HG02623 (cell line): ENCODE results near the gene LRRC61.

Experiments
- ATAC-seq: cut with Tn5 transposase; IDR thresholded peaks from one replicate; pipeline ENCODE4 v1.9.1; 2021; ENCODE audit warnings: moderate library complexity; ENCODE audit not compliant: unreplicated experiment

LRRC61 gene

GRCh38 chr7:150368884-150369747 is 46.0 kb downstream of the LRRC61 start:
- peak; percentile 24 for ATAC-seq

GRCh38 chr7:150369748-150370501 is 46.8 kb downstream of the LRRC61 start:
- ATAC-seq = no peak

GRCh38 chr7:150370612-150371071 is 47.5 kb downstream of the LRRC61 start:
- no peak for ATAC-seq

- no peak for ATAC-seq
Measured at GRCh38 chr7:150371131-150371995, 48.2 kb downstream of the LRRC61 start.

- ATAC-seq = no peak
Measured at GRCh38 chr7:150371996-150372270, 48.8 kb downstream of the LRRC61 start.

- ATAC-seq = no peak
Measured at GRCh38 chr7:150372271-150373048, 49.3 kb downstream of the LRRC61 start.

- ATAC-seq = no peak
Measured at GRCh38 chr7:150373049-150373801, 50.1 kb downstream of the LRRC61 start.

DNA sequence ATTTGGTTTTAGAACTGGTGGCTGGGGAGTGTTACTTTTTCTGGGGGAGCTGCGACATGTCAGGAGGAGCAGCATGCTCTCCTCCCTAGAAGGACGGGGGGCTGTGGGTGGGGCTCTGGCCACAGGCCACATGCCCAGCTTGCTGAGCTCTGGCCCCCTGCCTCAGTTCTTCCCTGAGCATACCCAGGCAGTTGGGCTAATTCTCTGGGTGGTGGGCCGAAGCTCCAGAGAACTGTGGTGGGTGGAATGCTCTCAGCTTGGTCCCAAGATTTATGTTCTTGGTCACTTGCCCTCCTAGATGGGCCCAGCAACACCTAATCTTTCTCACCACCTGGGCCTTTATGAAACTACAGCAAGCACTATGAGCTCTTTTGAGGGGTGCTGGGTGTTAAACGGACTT is 50.9 kb downstream of the LRRC61 start:
- ATAC-seq = no peak

- no peak for ATAC-seq
Measured at GRCh38 chr7:150374472-150374871, 51.3 kb downstream of the LRRC61 start.

DNA sequence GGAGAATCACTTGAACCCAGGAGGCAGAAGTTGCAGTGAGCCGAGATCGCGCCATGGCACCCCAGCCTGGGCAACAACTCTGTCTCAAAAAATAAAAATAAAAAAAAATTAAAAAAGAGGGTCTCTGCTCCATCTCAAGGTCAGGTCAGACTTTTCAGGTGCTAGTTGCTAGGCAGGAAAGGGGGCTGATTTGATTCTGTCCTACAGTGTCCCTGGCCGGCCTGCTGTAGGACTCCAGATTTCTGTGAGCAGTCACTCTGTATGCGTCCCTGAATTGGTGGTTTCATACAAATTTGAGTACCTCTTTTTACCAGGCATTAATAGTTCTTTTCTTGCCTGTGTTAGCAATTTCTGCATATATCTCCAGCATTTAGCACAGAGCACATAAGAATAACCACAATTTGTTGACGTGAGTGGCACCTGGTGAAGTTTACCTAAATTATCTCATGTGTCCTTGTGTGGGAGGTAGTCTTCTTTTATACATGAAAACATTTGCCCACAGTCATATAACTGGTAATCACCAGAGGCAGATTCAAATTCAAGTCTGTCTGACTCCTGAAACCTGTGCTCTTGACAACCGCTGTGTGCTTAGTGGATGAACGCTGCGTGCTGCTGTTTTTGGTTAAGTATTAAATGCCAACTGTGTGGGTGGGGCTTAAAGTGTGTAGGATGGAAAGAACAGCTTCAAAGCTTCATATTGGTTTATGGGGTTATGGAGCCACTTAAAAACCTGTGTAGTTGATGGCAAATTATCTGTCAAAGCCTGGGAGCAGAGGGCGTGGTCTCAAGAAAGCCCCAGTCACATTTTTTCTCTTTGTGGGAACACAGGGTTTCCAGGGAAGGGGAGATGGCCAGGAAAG is 52.7 kb downstream of the LRRC61 start:
- peak; percentile 18 for ATAC-seq

DNA sequence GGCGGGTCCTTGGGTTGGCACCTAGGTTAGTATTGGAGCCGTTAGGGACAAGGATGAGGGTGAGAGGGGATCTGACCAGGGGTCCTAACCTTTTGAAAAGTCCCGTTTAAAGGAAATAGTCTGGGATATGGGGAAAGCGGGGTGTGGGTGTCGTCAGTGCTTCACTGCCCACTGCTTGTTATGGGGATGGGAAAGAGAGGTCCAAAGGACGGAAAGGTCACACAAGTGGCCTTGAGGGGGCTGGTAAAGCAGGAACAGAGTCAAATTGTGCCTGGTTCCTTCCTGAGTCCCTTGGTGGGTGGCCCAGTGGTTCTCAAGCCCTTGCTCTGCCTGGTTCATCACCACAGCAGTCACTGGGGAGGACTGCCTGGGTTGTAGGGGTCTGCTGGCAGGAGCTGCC is 53.4 kb downstream of the LRRC61 start:
- ATAC-seq = no peak

GRCh38 chr7:150377196-150377595 is 54.0 kb downstream of the LRRC61 start:
- no peak for ATAC-seq

- no peak for ATAC-seq
Measured at GRCh38 chr7:150377635-150378034, 54.5 kb downstream of the LRRC61 start.

DNA sequence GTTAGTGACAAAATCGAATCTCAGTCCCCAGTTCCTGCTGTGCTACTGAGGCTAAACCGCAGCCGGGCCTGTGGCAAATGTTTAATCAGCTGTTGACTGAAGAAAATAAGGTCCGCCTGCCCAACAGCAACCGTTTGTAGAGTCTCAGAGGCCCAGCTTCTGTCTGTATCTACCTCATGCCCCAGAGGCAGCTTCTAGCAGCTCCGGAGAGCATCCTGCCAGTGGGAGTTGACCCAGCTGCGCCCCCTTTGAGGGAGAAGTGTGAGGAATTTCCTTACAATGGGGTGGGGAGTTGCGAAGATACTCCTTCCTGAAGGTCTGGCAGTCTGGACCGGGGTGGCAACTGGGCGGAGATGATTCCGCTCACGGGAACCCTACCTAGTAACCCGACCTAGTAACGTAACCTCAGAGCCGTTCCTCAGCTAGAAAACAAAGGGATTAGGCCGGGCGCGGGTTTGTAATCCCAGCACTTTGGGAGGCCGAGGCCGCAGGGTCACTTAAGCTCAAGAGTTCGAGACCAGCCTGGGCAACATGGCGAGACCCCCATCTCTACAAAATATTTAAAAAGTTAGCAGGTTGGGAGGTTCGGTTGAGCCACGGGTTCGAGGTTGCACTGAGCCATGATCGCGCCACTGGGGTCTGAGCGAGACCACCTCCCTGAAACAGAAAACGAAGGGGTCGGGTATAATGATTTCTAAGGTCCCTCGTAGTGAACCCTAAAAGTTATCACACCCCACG is 55.1 kb downstream of the LRRC61 start:
- ATAC-seq = no peak

GRCh38 chr7:150378853-150379440 is 55.8 kb downstream of the LRRC61 start, which contains the start of gene ZNF775:
Gene ZNF775 (plus strand): TSS chr7:150379330. CDS start chr7:150388471, 9,141 bp downstream.
- peak; percentile 75 for ATAC-seq

DNA sequence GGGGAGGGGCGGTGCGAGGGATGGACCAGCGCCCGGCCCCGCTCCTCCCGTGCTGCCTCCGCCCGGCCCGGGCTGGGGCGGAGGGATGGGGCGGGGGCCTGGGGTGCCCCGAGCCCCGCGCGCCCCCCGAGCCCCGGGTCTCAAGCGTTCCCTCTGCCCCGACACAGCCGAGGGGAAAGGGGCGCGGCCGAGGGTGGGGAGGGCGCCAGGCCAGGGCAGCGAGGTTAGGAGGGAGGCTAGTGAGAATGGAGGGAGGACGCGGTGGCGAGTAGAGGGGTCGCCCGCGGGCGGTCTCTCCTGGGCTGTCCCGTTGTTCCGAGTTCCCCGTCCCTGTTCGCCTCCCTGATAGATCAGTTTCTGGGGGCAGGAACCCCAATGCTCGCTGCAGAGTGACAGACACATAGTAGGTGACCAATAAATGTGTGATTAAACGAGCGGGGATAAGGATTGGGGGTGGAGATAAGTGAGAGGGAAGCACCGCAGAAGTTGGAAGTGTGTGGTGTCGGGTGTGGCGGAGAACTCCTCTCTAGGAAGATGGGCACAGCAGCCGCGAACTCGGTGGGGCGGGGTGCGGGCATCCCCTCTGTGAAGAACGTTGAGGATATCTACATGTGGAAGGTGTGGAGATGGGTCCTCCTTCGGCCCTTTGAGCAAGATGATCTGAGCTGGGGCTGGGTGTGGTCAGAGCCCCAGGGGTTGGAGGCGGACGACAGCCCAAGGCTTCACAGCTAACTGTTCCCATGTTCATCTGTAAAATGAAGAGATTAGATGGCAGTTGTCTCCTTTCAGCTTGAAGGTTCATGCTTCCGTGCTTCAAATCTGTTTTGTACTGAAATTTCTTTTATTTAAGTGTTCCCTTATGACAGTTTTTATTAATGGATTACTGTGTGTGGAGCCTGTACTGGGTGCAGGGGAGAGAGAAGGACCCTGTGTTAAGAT is 56.6 kb downstream of the LRRC61 start:
- no peak for ATAC-seq

DNA sequence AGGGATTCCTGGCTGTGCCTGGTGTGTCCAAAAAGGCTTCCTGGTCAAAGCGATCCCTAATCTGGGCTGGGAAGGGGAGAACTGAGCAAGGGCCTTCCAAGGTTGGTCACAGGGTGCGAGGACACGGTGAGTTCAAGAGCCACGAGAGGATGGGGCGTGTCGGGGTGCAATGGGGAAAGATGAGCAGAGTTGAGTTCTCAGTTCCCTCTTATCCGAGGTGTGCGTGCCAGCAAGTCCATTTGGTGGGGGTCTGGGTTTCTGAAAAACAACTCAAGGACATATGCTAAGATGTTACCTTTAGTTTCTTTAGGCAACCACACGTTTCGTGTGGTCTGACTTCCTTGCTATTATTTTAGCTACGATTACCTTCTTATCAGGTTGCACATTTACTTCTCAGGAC is 57.3 kb downstream of the LRRC61 start:
- no peak for ATAC-seq
